ENCODE measurements around the gene GMPS. TPM values are rescaled to one million over a fixed set of nuclear protein-coding genes. Genes with fewer than 3 reads are reported as not detected.

Gene GMPS
- total and polyA plus RNA-seq, 2 of the 8 experiments (the other 6 are each of a cell fraction or from before 2014, with no cell fraction given) = 57.7 to 175 TPM

DNA sequence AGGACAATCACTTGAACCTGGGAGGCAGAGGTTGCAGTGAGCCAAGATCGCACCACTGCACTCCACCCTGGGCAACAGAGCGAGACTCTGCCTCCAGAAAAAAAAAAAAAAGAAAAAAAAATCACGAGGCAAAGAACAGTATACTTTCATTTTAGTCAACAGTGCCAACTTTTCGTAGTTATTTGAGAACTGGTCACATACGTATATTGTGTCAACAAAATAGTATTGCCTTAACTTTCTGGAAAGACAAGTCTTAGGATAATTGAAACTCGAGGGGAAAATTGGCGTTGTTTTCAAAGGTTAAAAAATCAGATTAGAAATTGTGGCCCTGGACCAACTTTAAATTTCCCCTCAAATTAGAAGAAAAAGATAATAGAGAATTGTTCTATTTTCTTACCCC is 13.8 kb downstream of the GMPS start:
- H3K23ac ChIP-seq (ENCODE audit: insufficient read length) = no peak overlapping the region
- no peaks in the 10 kb centered on the region for H3K23me2 ChIP-seq (ENCODE audit: low read depth, low read length)
- H4K5ac ChIP-seq (ENCODE audit: insufficient read length, low read depth, low read length) = no peak overlapping the region
- FAIRE-seq (no peak), DNase-seq (ENCODE audit: low read depth in 1 of 2, low spot score in 2 of 2) (no peak)
- H2AFZ ChIP-seq (ENCODE audit: low read length) = no peak overlapping the region
- peaks cover 5 to 99% of the 10 kb centered on the region in 2 experiments for H3K79me2 ChIP-seq (ENCODE audit: control insufficient read depth in 1 of 2, insufficient read depth in 2 of 2, low read length in 2 of 2)
- no peak overlapping the region for H4K91ac ChIP-seq (replicated peaks; ENCODE audit: insufficient read length, low read length)
- WGBS, 2 experiments (ENCODE audit: extremely low coverage in 1 of 2, insufficient coverage in 1 of 2, insufficient read length in 1 of 2, insufficient replicate concordance in 2 of 2, low coverage in 1 of 2, low lambda C conversion rate in 2 of 2, missing lambda C conversion rate in 1 of 2) = 84% methylated on average over 6 of the region's 7 CpGs; no CpG with 5 or more reads in 1 of the 2 experiments
- H3K4me1 ChIP-seq (replicated peaks in 1 of 4; ENCODE audit: control insufficient read depth in 3 of 4, insufficient read depth in 4 of 4, low read length in 3 of 4) = no peaks in the 10 kb centered on the region; a peak in 1 of 7 replicates
- H2BK15ac ChIP-seq (ENCODE audit: low read length) = no peak overlapping the region
- ChIA-PET POLR2A (ENCODE audit: partially characterized antibody) (interaction anchor here (1.4 kb wide), 1 partner anchor 12 kb away, joined by 6 read pairs; no protein-coding TSS in a partner anchor), CTCF (ENCODE audit: partially characterized antibody) (interaction anchor here (1.2 to 1.4 kb wide), 2 partner anchors 11 to 78 kb away, joined by 3 to 6 read pairs; partner anchors contain the start of gene C3orf33)
- H3K27ac ChIP-seq (ENCODE audit: low read depth, low read length) = no peak overlapping the region
- H4K20me1 ChIP-seq (replicated peaks in 1 of 2; ENCODE audit: control insufficient read depth in 1 of 2, insufficient read depth in 2 of 2, low read length in 2 of 2) = peaks cover 8 to 11% of the 10 kb centered on the region in 2 experiments
- no peak overlapping the region for H3K14ac ChIP-seq (ENCODE audit: insufficient read length)
- no peak overlapping the region for H3K4ac ChIP-seq (replicated peaks; ENCODE audit: insufficient read length, low read depth, low read length)
- 0 out of 2 replicates have a peak, but pooled peaks cover 2% of the 10 kb centered on the region for H3K79me1 ChIP-seq (ENCODE audit: low read depth, low read length)
- no peak overlapping the region for H2BK5ac ChIP-seq (ENCODE audit: low read depth, low read length)
- H3K27me3 ChIP-seq (replicated peaks in 1 of 4; ENCODE audit: control insufficient read depth in 3 of 4, extremely low read depth in 1 of 4, insufficient read depth in 3 of 4, low read length in 3 of 4) = no peaks in the 10 kb centered on the region
- no peak overlapping the region for H2BK12ac ChIP-seq (ENCODE audit: low read depth, low read length)
- H3K18ac ChIP-seq (ENCODE audit: extremely low read depth, low read length) = no peak overlapping the region
- H2BK120ac ChIP-seq (replicated peaks; ENCODE audit: low read depth, low read length) = no peak overlapping the region
- no peak overlapping the region for H2AK5ac ChIP-seq (ENCODE audit: low read depth, low read length)
- no peaks in the 10 kb centered on the region for H3K9me3 ChIP-seq (ENCODE audit: insufficient read depth in 2 of 2, low read depth in 1 of 2, low read length in 1 of 2)
- H3K56ac ChIP-seq (replicated peaks; ENCODE audit: insufficient read length, low read depth, low read length) = no peak overlapping the region
- H4K8ac ChIP-seq (ENCODE audit: extremely low read depth, insufficient read depth, low read length) = no peak overlapping the region
- no peaks in the 10 kb centered on the region for H3K36me3 ChIP-seq (ENCODE audit: control insufficient read depth in 2 of 4, insufficient read depth in 4 of 4, low read length in 3 of 4)
- no peak overlapping the region for H3K4me3 ChIP-seq (ENCODE audit: extremely low read depth in 1 of 4, insufficient read depth in 2 of 4, low read depth in 3 of 4, low read length in 4 of 4)
- H3K9ac ChIP-seq (replicated peaks in 1 of 4; ENCODE audit: extremely low read depth in 1 of 4, low read depth in 3 of 4, low read length in 3 of 4) = no peak overlapping the region
- no peak overlapping the region for H2BK20ac ChIP-seq (ENCODE audit: low read length)
- TF ChIP-seq CTBP2 (IDR thresholded peaks at IDR 0.05; ENCODE audit: borderline replicate concordance, insufficient read depth, insufficient read length, low read length) = no peak
- no peak for TF ChIP-seq KDM5A (IDR thresholded peaks at IDR 0.05; ENCODE audit: low read length)
- no peak for TF ChIP-seq RNF2 (IDR thresholded peaks at IDR 0.05; ENCODE audit: borderline replicate concordance, low read depth, low read length, missing control alignments, poor library complexity, severe bottlenecking)
- no peak overlapping the region for H3K4me2 ChIP-seq (ENCODE audit: insufficient read depth in 1 of 2, low read depth in 2 of 2, low read length in 2 of 2)

All from H1 (cell line).